Subcutaneous abdominal adipose tissue (tissue), 5 donors: ENCODE measurements around the gene GALNT5.

Source experiments
- H3K27ac ChIP-seq: one replicate; pipeline ENCODE4 v1.7.0; 2013; ENCODE audit warnings: low read depth, mild to moderate bottlenecking, inconsistent platforms, low read length, moderate library complexity
- H3K27me3 ChIP-seq, 5 donors: one replicate each; pipeline ENCODE4 v1.7.0; 2013; ENCODE audit warnings: low read length in 5 of 5, inconsistent platforms in 1 of 5; ENCODE audit not compliant: control insufficient read depth in 5 of 5, insufficient read depth in 4 of 5
- H3K36me3 ChIP-seq, 5 donors: one replicate each; pipeline ENCODE4 v1.7.0; 2013; ENCODE audit warnings: low read length in 5 of 5; ENCODE audit not compliant: control insufficient read depth in 5 of 5, insufficient read depth in 5 of 5
- H3K4me1 ChIP-seq, 5 donors: one replicate each; pipeline ENCODE4 v1.7.0; 2013; ENCODE audit warnings: low read length in 5 of 5, mild to moderate bottlenecking in 3 of 5, moderate library complexity in 1 of 5; ENCODE audit not compliant: control insufficient read depth in 5 of 5, insufficient read depth in 5 of 5
- H3K4me3 ChIP-seq, 5 donors: one replicate each; pipeline ENCODE4 v1.7.0; 2013; ENCODE audit warnings: low read length in 5 of 5, low read depth in 1 of 5
- H3K9ac ChIP-seq, 5 donors: one replicate each; pipeline ENCODE4 v1.7.0; 2013; ENCODE audit warnings: low read length in 5 of 5, mild to moderate bottlenecking in 4 of 5, moderate library complexity in 3 of 5
- H3K9me3 ChIP-seq, 5 donors: one replicate each; pipeline ENCODE4 v1.7.0; 2013; ENCODE audit warnings: low read length in 5 of 5; ENCODE audit not compliant: control insufficient read depth in 5 of 5
- donor health status: healthy.
- donor health status: healthy.
- donor health status: healthy.
- donor health status: healthy.
- donor health status: healthy.

GALNT5 gene

GRCh38 chr2:157228946-157229345 lies 28.6 kb upstream of the GALNT5 start:
- Histone ChIP-seq H3K4me1 (no peaks in the 10 kb centered on the region), H3K9me3 (peaks cover 0 to 3% (median 0%) of the 10 kb centered on the region in 5 donors)

GRCh38 chr2:157229572-157229971 lies 27.9 kb upstream of the GALNT5 start:
- H3K36me3 ChIP-seq = no peaks in the 10 kb centered on the region
- H3K4me1 ChIP-seq = no peaks in the 10 kb centered on the region
- H3K9me3 ChIP-seq = peaks cover 0 to 3% (median 0%) of the 10 kb centered on the region in 5 donors
- H3K27ac ChIP-seq = no peak overlapping the region
- no peaks in the 10 kb centered on the region for H3K27me3 ChIP-seq
- H3K9ac ChIP-seq = no peak overlapping the region
- H3K4me3 ChIP-seq = no peak overlapping the region

More at GRCh38 chr2:157228946-157229345, 28.6 kb upstream of the GALNT5 start:
- Histone ChIP-seq H3K27me3 (no peaks in the 10 kb centered on the region), H3K9ac (no peak overlapping the region), H3K27ac (no peak overlapping the region), H3K4me3 (no peak overlapping the region), H3K36me3 (no peaks in the 10 kb centered on the region)

DNA sequence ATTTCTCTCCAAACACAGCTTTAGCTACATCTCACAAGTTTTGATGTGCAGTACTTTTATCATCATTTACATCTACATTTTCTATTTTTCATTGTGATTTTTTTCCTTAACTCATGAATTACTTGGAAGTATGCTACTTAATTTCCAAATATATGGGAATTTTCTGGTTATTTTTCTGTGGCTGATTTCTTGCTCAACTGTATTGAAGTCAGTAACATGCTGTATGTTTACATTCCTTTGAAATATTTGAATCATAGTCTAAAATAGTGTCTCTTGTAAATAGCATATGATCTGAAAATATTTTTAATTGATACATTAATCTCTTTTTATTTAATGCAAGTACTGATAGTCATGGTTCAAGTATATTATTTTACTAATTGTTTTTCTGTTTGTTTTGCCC lies 26.0 kb upstream of the GALNT5 start:
- Histone ChIP-seq H3K4me3 (no peak overlapping the region), H3K27me3 (no peaks in the 10 kb centered on the region), H3K9ac (no peak overlapping the region), H3K9me3 (peaks cover 0 to 3% (median 0%) of the 10 kb centered on the region in 5 donors), H3K36me3 (no peaks in the 10 kb centered on the region), H3K27ac (no peak overlapping the region), H3K4me1 (no peaks in the 10 kb centered on the region)

- H3K36me3 ChIP-seq = no peaks in the 10 kb centered on the region
- H3K4me3 ChIP-seq = no peak overlapping the region
- H3K4me1 ChIP-seq = no peaks in the 10 kb centered on the region
- no peaks in the 10 kb centered on the region for H3K27me3 ChIP-seq
- no peak overlapping the region for H3K27ac ChIP-seq
- H3K9ac ChIP-seq = no peak overlapping the region
- peaks cover 0 to 3% (median 0%) of the 10 kb centered on the region in 5 donors for H3K9me3 ChIP-seq
Observed at GRCh38 chr2:157233506-157233905, 24.0 kb upstream of the GALNT5 start.

GRCh38 chr2:157236404-157236803 lies 21.1 kb upstream of the GALNT5 start:
- Histone ChIP-seq H3K36me3 (no peaks in the 10 kb centered on the region), H3K27me3 (no peaks in the 10 kb centered on the region), H3K4me3 (no peak overlapping the region), H3K9ac (no peak overlapping the region), H3K4me1 (no peaks in the 10 kb centered on the region), H3K9me3 (no peaks in the 10 kb centered on the region), H3K27ac (no peak overlapping the region)

DNA sequence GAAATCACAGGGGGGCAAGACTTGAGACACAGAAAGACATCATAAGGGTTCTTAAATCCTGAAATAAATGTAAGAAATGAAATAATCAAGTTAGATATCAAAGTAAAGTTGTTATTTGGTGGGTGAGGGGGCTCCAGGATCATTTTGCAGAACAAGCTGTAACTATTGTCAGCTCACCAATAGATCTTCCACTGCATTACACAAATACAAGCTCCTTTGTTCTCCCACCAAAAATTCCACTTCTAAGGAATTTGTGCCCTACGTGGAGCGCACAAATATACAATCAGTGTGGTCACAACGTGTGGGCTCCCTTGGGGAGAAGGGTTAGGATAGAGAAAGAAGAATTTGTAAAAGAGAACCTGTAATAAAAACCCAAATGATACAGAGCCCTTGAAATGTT lies 19.2 kb upstream of the GALNT5 start:
- Histone ChIP-seq H3K9ac (no peak overlapping the region), H3K4me3 (no peak overlapping the region), H3K4me1 (no peaks in the 10 kb centered on the region), H3K27me3 (no peaks in the 10 kb centered on the region), H3K9me3 (no peaks in the 10 kb centered on the region), H3K36me3 (no peaks in the 10 kb centered on the region), H3K27ac (no peak overlapping the region)

DNA sequence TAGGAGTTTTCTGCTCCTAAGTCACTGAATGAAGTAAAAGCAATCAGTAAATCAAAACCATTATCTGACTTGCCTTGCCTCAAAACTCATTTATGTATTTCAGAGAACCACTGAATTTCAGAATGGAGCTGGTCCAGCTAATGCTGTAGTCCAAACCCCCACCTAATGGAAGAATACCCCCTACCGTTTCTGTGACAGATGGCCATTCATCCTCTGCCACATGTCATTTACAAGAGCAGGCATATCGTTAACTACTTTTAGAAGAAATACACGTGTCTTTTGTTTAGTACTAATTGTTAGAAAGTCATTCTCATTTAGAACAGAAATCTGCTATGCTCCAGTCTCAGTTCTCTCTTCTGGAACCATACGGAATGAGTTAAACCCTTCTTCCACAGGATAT lies 12.8 kb upstream of the GALNT5 start:
- no peak overlapping the region for H3K27ac ChIP-seq
- H3K9me3 ChIP-seq = no peaks in the 10 kb centered on the region
- no peak overlapping the region for H3K4me3 ChIP-seq
- no peaks in the 10 kb centered on the region for H3K27me3 ChIP-seq
- no peaks in the 10 kb centered on the region for H3K4me1 ChIP-seq
- H3K9ac ChIP-seq = no peak overlapping the region
- no peaks in the 10 kb centered on the region for H3K36me3 ChIP-seq

DNA sequence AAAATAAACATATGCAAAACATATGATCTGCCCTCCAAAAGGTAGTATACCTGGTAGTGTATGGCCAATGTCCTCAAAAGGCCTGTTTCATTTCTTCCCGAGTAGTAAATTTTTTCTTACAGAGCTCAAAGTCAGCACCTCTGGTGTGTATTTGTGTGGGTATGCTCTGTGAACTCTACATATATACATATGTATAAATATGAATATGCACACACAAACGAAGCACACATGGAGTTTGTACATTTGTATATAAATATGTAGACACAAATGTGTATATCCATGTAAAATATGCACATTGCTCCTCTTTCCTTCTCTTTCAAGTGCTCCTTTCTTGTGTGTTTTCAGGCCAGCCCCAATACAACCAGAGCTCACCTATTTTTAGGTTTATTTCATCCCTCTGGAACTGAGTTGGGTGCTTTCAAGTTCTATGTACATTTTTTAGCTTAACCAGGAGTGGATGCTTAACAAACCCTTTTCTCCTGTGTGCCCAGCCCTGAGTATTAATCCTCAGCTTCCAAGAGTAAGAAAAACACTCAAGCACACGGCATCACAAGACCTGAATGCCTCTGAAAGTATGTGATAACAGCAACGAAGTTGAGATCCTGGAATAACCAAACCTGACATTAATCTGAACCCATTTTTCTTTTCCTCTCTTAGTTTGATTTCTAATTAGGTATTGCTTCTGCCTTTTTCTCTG lies 12.2 kb upstream of the GALNT5 start:
- no peaks in the 10 kb centered on the region for H3K36me3 ChIP-seq
- no peaks in the 10 kb centered on the region for H3K9me3 ChIP-seq
- H3K4me1 ChIP-seq = no peaks in the 10 kb centered on the region
- H3K27ac ChIP-seq = no peak overlapping the region
- no peak overlapping the region for H3K4me3 ChIP-seq
- H3K9ac ChIP-seq = no peak overlapping the region
- no peaks in the 10 kb centered on the region for H3K27me3 ChIP-seq

- no peaks in the 10 kb centered on the region for H3K4me1 ChIP-seq
- H3K27me3 ChIP-seq = no peaks in the 10 kb centered on the region
- H3K4me3 ChIP-seq = no peak overlapping the region
- no peaks in the 10 kb centered on the region for H3K9me3 ChIP-seq
- no peak overlapping the region for H3K27ac ChIP-seq
- no peaks in the 10 kb centered on the region for H3K36me3 ChIP-seq
- no peak overlapping the region for H3K9ac ChIP-seq
Observed at GRCh38 chr2:157245846-157246764, 11.4 kb upstream of the GALNT5 start.

DNA sequence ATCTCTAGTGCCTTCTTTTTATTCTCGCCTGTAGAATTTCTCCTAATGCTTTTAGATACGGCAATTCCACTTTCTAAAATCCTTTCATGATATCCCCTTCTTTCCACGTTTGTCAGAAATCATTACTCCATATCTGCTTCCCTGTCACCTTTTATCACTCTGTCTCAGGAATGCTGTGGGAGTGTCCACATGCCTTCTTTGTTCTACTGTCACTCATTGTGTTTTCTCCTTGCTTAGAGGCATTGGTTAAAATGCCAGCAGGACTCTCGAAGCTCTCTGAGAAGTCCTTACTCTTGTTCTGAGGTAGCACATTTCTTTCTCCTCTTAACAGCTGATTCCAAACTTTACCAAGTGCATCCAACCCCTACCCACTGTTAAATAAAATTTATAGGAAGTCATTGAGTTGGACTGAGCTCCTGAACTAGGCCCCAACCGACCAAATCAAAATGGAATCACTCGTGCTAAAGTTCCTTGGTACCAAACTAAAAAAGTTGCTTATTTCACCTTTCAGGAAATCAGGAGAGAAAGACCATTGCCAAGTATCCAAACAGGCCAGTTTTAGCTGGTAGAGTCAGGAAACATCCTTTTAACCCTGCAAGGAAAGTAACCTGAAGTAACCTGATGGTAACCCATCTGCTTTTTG lies 10.6 kb upstream of the GALNT5 start:
- Histone ChIP-seq H3K27ac (no peak overlapping the region), H3K36me3 (no peaks in the 10 kb centered on the region), H3K9ac (no peak overlapping the region), H3K4me1 (no peaks in the 10 kb centered on the region), H3K27me3 (no peaks in the 10 kb centered on the region), H3K9me3 (no peaks in the 10 kb centered on the region), H3K4me3 (no peak overlapping the region)
